Panc1 (cell line): ENCODE data around the gene MMGT1. TPM values are rescaled to one million over a fixed set of nuclear protein-coding genes. Genes with fewer than 3 reads are reported as not detected.

ENCODE experiments used
- ATAC-seq: fragments of 200-7000 bp; cut with Tn5 transposase; 2 replicates; pipeline ENCODE4 v1.9.1; 2020; ENCODE audit warnings: mild to moderate bottlenecking, moderate library complexity
- BruUV-seq: library from RNA; stranded (reverse); fragments of 400-500 nt; replicated peaks from 2 replicates; lab custom pipeline; 2021; lab: Mats Ljungman, UMichigan
- CTCF ChIA-PET: fragments of 300-600 bp; sonication (Branson Sonifier 250); formaldehyde crosslinking; loops from one replicate; lab custom pipeline; 2022; ENCODE audit warnings: antibody characterized with exemption; lab: Charles Lee
- POLR2A ChIA-PET: fragments of 300-600 bp; sonication (Branson Sonifier 250); formaldehyde crosslinking; loops from one replicate; lab custom pipeline; 2022; ENCODE audit warnings: antibody characterized with exemption; lab: Charles Lee
- DNase-seq: peaks from one replicate; pipeline ENCODE4 v3.0.0-alpha.2; 2010; ENCODE audit warnings: low read depth, low spot score
- H3K27ac ChIP-seq: 2 replicates; pipeline ENCODE4 v1.5.1; 2011; ENCODE audit warnings: mild to moderate bottlenecking, low read length, inconsistent platforms
- H3K27me3 ChIP-seq: fragments of 200-500 bp; sonication (Bioruptor generic); 2 replicates; pipeline ENCODE4 v1.6.0; 2014; ENCODE audit warnings: low read length, inconsistent platforms; ENCODE audit not compliant: control insufficient read depth, insufficient read depth
- H3K36me3 ChIP-seq: fragments of 200-500 bp; sonication (Bioruptor generic); 2 replicates; pipeline ENCODE4 v1.5.1; 2014; ENCODE audit warnings: inconsistent platforms, mild to moderate bottlenecking, low read length, moderate library complexity; ENCODE audit not compliant: control insufficient read depth, insufficient read depth
- H3K4me1 ChIP-seq: 2 replicates; pipeline ENCODE4 v1.5.1; 2011; ENCODE audit warnings: inconsistent platforms, mild to moderate bottlenecking, low read length, moderate library complexity; ENCODE audit not compliant: control insufficient read depth, insufficient read depth
- H3K4me3 ChIP-seq, 2 experiments: 2 replicates each; pipeline ENCODE4 v1.5.1; 2011 to 2012; ENCODE audit warnings: low read depth in 2 of 2, low read length in 2 of 2, mild to moderate bottlenecking in 2 of 2, inconsistent platforms in 1 of 2, moderate library complexity in 1 of 2
- H3K9me3 ChIP-seq: fragments of 200-500 bp; sonication (Bioruptor generic); 2 replicates; pipeline ENCODE4 v1.5.1; 2014; ENCODE audit warnings: low read depth, mild to moderate bottlenecking, inconsistent platforms, low read length, moderate library complexity; ENCODE audit not compliant: control insufficient read depth, insufficient read depth
- POLR2AphosphoS5 ChIP-seq: IDR thresholded peaks from 2 replicates; pipeline ENCODE4 v1.6.1; 2012; ENCODE audit warnings: mild to moderate bottlenecking, low read depth, low read length, moderate library complexity
- SIN3A ChIP-seq: IDR thresholded peaks from 2 replicates; pipeline ENCODE4 v1.6.1; 2012; ENCODE audit warnings: low read depth, mild to moderate bottlenecking, low read length, moderate library complexity, borderline replicate concordance; ENCODE audit not compliant: insufficient read depth
- TCF7L2 ChIP-seq: IDR thresholded peaks from 2 replicates; pipeline ENCODE4 v1.6.1; 2011; ENCODE audit warnings: mild to moderate bottlenecking, low read depth, low read length, inconsistent platforms
- in situ Hi-C: cut with HindIII; loops from 2 replicates; pipeline ENCODE4 v1.10.0; 2016; ENCODE audit warnings: low sequenced_read_pairs, low pct_unique_long_range_greater_than_20kb
- intact Hi-C: fragments of 100-400 bp; cut with micrococcal nuclease; formaldehyde crosslinking; loops from one replicate; pipeline ENCODE4 v1.10.0; 2022; ENCODE audit not compliant: unreplicated experiment
- total RNA-seq: library from RNA; stranded (reverse); gene quantifications from one replicate; pipeline ENCODE4 v1.2.1, GENCODE V29; 2021; ENCODE audit not compliant: unreplicated experiment
- TF ChIP-seq, protein P1 (sequence below): fragments of 450-650 bp; IDR thresholded peaks from 2 replicates; pipeline ENCODE4 v1.5.1; 2017; ENCODE audit warnings: mild to moderate bottlenecking
- TF ChIP-seq, protein P2 (sequence below), 2 experiments: IDR thresholded peaks; 2 replicates each; pipeline ENCODE4 v1.6.1; 2011 to 2012; ENCODE audit warnings: low read depth in 2 of 2, control low read depth in 1 of 2, low read length in 1 of 2, mild to moderate bottlenecking in 1 of 2, moderate library complexity in 1 of 2; ENCODE audit not compliant: insufficient read depth in 1 of 2

Gene MMGT1
- total RNA-seq, 1 experiment from 2014 or later = 31.4 TPM

DNA sequence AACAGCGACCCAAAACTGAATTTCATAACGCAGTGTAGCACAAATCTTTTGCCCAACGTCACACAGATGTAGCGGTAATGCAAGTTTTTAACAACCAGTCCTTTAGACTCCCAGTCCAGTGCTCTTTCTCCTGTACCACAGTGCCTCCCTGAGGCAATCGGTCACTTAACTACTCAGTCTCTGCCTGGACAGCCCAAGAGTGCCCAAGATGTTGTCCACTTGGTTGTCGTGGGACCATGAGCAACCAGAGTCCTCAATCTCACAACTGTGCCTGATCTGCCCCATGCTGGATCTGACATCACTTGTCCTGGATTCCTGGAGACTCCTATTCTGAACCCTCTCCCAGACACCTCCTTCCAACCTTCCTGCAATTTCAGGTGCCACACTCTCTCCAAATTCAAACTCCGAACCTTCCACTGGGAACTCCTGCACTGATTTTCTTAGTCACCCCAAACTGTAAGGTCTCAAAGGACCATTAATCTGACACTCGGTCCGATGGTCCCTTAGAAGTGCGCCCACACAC is 702 bp downstream of the MMGT1 start:
- TSS peak; percentile 82 for BruUV-seq
- intact Hi-C loops (no loop called here), in situ Hi-C loops (no loop called here)
- H3K4me1 ChIP-seq = peaks cover 15% of the 10 kb centered on the region
- POLR2A ChIA-PET = interaction anchor here (0.6 to 0.7 kb wide), 3 partner anchors 12 to 149 kb away, joined by 4 to 8 read pairs (median 5); partner anchors contain the start of gene SLC9A6
- ATAC-seq (peak; percentile 74), DNase-seq (no peak)
- peak overlapping the region; percentile 94 to 97 for H3K4me3 ChIP-seq
- H3K27me3 ChIP-seq = no peaks in the 10 kb centered on the region
- CTCF ChIA-PET = no interaction called here
- no peaks in the 10 kb centered on the region for H3K36me3 ChIP-seq
- no peaks in the 10 kb centered on the region for H3K9me3 ChIP-seq
- peak overlapping the region; percentile 90 for H3K27ac ChIP-seq
- TF ChIP-seq SIN3A (no peak), TCF7L2 (no peak), POLR2AphosphoS5 (no peak)
- TF ChIP-seq, protein P1, sequence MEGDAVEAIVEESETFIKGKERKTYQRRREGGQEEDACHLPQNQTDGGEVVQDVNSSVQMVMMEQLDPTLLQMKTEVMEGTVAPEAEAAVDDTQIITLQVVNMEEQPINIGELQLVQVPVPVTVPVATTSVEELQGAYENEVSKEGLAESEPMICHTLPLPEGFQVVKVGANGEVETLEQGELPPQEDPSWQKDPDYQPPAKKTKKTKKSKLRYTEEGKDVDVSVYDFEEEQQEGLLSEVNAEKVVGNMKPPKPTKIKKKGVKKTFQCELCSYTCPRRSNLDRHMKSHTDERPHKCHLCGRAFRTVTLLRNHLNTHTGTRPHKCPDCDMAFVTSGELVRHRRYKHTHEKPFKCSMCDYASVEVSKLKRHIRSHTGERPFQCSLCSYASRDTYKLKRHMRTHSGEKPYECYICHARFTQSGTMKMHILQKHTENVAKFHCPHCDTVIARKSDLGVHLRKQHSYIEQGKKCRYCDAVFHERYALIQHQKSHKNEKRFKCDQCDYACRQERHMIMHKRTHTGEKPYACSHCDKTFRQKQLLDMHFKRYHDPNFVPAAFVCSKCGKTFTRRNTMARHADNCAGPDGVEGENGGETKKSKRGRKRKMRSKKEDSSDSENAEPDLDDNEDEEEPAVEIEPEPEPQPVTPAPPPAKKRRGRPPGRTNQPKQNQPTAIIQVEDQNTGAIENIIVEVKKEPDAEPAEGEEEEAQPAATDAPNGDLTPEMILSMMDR = peak; percentile 49
- TF ChIP-seq, protein P2, sequence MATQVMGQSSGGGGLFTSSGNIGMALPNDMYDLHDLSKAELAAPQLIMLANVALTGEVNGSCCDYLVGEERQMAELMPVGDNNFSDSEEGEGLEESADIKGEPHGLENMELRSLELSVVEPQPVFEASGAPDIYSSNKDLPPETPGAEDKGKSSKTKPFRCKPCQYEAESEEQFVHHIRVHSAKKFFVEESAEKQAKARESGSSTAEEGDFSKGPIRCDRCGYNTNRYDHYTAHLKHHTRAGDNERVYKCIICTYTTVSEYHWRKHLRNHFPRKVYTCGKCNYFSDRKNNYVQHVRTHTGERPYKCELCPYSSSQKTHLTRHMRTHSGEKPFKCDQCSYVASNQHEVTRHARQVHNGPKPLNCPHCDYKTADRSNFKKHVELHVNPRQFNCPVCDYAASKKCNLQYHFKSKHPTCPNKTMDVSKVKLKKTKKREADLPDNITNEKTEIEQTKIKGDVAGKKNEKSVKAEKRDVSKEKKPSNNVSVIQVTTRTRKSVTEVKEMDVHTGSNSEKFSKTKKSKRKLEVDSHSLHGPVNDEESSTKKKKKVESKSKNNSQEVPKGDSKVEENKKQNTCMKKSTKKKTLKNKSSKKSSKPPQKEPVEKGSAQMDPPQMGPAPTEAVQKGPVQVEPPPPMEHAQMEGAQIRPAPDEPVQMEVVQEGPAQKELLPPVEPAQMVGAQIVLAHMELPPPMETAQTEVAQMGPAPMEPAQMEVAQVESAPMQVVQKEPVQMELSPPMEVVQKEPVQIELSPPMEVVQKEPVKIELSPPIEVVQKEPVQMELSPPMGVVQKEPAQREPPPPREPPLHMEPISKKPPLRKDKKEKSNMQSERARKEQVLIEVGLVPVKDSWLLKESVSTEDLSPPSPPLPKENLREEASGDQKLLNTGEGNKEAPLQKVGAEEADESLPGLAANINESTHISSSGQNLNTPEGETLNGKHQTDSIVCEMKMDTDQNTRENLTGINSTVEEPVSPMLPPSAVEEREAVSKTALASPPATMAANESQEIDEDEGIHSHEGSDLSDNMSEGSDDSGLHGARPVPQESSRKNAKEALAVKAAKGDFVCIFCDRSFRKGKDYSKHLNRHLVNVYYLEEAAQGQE (IDR thresholded peaks at IDR 0.05; ENCODE audit: insufficient read depth in 1 of 2, low read depth in 2 of 2, low read length in 1 of 2) = no peak

DNA sequence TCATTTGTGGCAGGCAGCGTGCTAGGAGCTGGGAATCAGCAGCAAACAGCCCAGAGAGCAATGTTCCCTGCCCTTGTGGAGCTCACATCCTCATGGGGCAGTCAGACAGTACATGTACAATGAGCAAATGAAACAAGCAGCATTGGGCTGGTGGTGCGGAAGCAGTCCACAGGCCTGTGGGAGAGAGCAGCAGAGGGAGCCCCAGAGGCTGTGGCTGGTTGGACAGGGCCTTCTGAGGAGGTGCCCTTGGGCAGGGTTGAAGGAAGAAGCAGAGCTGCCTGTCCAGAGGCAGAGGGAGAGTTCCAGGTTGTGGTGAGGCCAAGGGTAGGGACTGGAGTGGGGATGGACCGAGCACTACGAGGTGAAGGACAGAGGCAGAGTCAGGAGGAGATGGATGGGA is 22.5 kb downstream of the MMGT1 start:
- in situ Hi-C loops (no loop called here), intact Hi-C loops (no loop called here)
- DNase-seq (no peak), ATAC-seq (0 out of 2 replicates have a peak, but pooled peaks have one; percentile 51)
- Histone ChIP-seq H3K4me3 (no peak overlapping the region), H3K36me3 (no peaks in the 10 kb centered on the region), H3K9me3 (no peaks in the 10 kb centered on the region), H3K27me3 (no peaks in the 10 kb centered on the region), H3K4me1 (no peaks in the 10 kb centered on the region), H3K27ac (no peak overlapping the region)
- POLR2A ChIA-PET = no interaction called here
- TF ChIP-seq SIN3A = no peak
- TF ChIP-seq TCF7L2 = no peak
- TF ChIP-seq, protein P2 (IDR thresholded peaks at IDR 0.05; ENCODE audit: insufficient read depth in 1 of 2, low read depth in 2 of 2, low read length in 1 of 2) = no peak
- TF ChIP-seq, protein P1 = no peak
- TF ChIP-seq POLR2AphosphoS5 = no peak
- no TSS peak for BruUV-seq
- CTCF ChIA-PET = no interaction called here
